HG03571 (cell line): Measurements from ENCODE around the gene LPCAT2.
"Not testable (repeated sequence)": the region's sequence is repeated elsewhere in the genome, so short reads cannot be mapped to it uniquely, and the experiment has no call there.

ENCODE experiments used
- ATAC-seq: cut with Tn5 transposase; IDR thresholded peaks from one replicate; pipeline ENCODE4 v1.9.1; 2021; ENCODE audit not compliant: unreplicated experiment

Gene LPCAT2

DNA sequence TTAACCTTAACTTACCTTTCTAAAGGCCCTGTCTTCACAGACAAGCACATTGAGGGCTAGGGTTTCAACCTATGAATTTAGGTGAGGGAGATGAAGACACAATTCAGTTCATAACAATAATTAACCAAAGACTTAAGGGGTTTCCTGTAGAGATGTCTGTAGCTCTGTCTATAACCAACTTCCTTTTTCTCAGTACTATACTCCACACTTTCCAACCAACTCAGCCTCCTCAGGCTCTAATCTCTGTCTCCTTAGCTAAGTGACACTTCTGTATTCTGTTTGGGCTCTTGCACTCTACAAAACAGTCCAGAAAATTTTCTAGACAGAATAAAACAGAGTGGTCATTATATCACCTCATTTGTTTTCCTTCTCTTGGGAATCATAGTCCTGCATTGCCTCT lies 83.4 kb downstream of the LPCAT2 start:
- ATAC-seq = no peak

DNA sequence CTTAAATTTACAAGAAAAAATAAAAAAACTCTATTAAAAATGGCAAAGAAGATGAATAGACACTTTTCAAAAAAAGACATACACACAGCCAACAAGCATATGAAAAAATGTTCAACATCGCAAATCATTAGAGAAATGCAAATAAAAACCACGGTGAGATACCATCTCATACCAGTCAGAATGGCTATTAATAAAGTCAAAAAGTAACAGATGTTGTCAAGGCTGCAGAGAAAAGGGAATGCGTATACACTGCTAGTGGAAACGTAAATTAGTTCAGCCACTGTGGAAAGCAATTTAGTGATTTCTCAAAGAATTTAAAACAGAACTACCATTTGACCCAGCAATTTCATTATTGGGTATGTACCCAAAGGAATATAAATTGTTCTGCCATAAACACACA lies 89.1 kb downstream of the LPCAT2 start:
- ATAC-seq = no peak

DNA sequence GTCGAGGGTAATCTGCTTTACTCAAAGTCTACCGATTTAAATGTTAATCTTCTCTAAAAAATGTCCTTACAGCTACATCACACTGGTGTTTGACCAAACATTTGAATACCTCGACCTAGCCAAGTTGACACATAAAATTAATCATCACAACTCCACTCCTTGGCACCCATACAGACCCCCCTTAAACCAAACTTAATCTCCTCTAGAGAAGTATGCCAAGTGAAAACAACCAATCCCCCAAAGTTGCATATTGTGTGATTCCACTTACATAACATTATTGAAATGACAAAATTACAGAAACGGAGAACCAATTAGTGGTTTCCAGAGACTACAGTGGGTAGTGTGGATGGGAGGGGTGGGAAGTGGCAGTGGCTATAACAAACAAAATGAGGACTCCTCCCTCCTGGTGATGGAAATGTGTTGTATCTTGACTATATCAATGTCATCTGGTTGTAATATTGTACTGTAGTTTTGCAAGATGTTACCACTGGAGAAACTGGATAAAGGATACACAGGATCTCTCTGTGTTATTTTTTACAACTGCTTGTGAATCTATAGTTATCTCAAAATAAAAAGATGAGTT lies 97.0 kb downstream of the LPCAT2 start:
- no peak for ATAC-seq

DNA sequence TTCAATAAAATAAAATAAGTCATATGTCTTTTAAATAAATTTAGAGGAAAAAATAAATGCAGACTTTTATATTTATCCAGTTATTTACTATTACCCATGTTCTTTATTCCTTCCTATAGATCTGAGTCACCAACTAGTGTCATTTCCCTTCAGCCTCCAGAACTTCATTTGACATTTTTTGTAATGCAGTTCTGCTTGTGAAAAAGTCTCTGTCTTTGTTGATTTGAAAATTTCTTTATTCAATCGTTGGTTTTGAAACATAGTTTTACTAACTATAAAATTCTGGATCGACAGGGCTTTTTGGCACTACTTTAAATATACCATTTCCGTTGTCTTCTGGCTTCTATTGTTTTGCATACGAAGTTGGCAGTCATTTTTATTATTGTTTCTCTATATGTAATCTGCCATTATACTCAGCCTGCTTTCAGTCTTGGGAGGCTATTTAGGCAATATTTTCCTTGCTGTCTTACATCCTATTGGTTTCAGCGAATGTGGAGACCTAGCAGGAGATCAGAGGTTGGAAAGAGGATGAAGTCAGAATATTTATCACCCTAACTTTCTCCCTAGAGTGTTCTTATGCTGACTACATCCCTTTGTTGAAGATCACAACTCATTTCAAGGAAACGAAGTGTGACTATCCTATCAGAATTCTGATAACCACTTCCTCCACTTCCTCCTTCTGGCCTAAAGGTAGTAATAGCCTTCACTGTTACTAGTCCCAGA lies 104.9 kb downstream of the LPCAT2 start:
- ATAC-seq = no peak

DNA sequence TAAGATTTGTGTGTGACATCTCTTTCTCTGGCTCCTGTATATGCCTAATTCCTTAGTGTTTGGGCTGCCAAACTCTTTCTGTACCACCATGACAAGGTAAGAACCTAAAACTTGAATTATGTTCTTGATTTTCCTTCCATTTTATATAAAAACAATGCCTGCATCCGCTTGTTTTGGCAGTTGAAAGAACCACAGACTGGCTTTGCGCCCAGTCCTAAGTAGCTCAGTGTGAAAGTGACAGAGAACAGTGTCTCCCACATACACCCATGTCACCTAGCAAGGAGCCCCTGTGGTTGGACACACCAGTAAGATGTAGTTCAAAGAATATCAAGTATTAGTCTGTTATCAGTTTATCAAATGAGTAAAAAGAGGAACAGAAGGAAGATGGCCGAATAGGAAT lies 106.2 kb downstream of the LPCAT2 start:
- no peak for ATAC-seq

DNA sequence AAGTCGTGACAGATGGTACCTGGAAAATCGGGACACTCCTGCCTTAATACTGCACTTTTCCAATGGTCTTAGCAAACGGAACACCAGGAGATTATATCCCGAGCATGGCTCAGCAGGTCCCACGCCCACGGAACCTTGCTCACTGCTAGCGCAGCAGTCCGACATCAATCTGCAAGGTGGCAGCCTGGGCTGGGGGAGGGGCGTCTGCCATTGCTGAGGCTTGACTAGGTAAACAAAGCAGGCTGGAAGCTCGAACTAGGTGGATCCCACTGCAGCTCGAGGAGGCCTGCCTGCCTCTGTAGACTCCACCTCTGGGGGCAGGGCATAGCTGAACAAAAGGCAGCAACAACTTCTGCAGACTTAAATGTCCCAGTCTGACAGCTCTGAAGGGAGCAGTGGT lies 106.8 kb downstream of the LPCAT2 start:
- ATAC-seq = not testable (repeated sequence)

DNA sequence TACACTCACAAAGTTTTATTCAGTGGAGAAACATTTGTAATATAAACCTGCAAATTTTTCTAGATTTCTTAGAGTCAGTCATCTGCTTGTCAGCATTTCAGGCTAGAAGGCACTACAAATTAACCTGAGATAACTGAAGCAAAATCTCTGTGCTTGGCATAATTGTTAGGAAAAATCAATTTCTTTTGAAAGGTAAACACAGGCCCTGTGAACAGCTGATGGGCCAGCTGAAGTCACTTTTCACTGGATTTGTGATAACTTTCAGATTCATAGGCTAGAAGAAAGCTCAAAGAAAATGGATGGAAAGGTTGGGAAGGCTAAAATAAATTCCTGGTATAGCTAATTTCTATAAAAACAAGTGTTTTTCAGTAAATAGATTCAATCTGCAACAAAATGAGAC lies 112.9 kb downstream of the LPCAT2 start:
- ATAC-seq = no peak

DNA sequence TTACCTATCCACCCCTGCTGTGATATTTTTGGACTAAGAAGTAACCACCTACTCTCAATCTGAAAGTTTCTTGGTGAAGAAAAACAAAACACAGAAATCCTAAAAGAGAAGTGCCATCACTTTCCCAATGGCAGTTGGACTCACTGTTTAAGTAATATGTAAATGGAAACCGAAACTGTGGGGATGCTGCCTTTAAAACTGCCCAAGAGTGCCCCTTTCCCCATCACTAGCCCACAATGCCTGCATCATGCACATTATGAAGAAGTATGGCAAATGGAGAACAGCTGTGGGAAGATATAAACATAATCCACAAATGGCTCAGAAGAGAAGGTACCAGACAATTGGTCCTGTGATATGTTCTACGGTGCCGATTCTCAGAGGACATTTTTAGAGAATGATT lies 113.4 kb downstream of the LPCAT2 start:
- ATAC-seq = no peak

DNA sequence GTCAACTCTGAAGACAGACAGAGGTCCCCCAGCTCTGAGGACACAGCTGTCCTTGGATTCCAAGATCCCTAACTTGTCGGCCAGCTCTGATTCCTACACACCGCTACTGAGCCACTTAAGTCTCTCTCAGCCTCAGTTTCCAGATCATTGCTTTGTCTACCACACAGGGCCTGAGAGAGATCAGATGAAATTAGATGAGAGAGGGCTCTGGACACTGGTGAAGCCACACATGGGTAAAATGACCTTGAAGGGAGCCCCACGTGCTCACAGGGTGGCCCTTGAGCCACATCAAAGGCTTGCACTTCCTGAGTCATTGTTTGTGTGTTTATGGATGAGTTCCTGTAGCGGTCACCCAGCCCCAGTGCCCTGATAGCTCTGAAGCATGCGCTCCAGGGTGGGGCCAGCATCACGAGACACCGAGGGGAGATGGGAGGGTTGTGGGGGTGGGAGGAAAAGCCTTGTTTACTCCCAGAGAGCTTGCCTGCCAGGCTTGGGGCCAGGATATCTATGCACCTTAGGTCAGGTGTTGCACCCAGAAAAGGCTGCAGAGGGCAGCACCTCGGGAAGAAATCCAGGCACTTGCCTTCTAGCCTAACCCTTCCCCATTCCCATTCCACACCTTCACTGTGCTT lies 114.2 kb downstream of the LPCAT2 start:
- no peak for ATAC-seq

DNA sequence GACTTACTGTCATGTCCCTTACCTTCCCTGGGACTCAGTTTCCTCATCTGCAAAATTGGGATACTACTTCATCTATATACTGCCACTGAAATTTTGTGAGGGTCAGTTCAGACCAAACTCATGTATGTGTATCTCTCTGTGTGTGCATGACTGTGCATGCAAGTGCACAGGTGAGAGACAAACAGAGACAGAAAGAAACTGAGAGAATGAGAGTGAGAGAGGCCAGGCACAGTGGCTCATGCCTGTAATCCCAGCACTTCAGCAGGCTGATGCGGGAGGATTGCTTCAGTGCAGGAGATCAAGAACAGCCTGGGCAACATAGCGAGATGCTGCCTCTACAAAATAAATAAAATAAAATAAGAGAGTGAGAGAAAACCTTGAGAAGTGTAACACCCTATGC lies 114.8 kb downstream of the LPCAT2 start:
- ATAC-seq = no peak

DNA sequence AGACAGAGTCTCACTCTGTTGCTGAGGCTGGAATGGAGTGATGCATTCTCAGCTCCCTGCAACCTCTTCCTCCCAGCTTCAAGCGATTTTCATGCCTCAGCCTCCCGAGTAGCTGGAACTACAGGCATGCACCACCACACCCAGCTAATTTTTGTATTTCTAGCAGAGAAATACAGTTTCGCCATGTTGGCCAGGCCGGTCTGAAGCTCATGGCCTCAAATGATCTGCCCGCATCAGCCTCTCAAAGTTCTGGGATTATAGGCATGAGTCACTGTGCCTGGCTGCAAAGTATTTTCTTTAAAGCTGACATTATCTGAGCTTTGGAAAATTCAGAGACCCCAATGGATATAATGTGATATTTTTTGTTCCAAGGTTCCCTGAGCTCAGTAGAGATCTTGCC lies 115.8 kb downstream of the LPCAT2 start:
- ATAC-seq = no peak

DNA sequence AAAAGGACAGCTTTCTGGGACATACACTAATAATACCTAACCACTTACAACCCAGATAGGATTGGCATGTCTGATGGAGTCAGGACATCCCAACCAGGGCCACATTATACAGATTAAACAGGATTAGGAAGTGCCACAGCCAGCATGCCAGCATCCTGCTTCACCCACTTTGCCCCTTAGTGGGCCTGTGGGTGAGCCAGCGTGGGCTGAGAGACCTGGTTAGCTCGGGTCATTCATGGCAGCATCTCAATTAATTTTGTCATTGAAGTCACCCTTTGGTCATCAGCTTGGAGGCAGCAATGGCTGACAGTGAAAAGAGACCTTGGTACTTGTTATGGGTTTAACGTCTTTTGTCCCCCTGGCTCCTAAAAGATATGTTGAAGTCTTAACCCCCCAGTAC lies 117.0 kb downstream of the LPCAT2 start:
- no peak for ATAC-seq

DNA sequence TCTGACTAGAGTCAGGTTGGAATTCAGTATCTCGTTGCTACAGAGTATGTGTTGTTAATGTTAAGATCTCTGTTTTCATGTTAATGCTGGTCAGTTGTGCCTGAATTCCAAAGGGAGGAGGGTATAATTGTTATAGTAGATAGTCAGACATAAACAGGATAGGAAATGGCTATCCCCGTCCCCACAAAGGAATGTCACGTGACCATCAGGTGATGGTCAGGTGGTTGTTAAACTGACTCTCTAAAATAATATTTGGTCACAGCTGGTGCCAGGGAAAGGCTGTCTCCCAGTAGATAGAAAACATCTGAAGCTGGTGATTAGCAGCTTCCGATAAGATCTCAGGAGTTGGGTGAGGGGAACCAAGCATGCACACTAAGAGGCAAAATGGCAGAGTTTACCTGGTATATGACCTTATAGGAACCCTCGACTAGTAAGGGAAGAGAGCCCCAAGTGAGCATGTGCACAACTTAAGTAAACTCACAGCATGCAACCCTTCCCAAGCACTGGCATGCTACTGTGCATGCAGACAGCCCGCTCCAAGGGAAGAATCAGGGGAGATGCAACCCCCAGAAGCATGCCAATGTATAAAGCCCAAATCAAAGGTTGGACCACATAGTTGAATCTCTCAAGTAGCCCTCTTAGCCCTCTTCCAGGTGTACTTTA lies 119.6 kb downstream of the LPCAT2 start:
- ATAC-seq = no peak

DNA sequence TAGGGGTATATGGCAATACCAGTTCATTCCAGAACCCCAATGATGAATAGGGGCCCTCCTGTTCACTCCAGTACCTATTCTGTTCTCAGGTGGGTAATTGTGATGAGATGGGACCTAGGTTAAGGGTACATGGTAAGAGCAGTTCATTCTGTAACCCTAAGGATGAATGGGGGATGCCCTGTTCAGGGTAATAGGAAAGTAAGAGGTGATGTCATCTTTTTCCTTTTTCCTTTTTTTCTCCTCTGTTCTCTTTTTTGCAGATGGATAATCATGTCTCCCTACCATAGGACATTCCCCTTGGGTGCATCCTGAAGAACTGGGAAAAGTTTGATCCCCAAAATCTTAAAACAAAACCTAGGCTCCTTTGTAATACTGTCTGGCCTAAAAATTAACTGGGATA lies 121.9 kb downstream of the LPCAT2 start:
- no peak for ATAC-seq

DNA sequence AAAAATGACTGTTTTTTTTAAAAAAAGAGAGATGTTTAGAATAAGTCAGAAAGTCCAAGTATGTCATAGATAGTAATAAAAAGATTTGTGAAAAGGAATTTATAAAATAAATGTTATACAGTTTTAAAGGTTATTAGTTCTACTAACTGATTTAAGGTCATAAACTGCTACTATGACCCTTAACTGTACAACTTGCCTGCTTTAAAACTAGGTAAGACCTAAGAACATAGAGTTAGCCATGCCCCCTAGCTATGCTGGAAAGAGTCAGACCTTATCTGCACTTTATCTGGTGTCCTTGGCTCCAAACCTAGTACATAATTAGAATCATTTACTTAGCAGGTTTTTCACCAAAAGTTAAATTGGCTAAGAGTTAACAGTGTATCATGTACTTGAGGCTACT lies 123.4 kb downstream of the LPCAT2 start:
- no peak for ATAC-seq

DNA sequence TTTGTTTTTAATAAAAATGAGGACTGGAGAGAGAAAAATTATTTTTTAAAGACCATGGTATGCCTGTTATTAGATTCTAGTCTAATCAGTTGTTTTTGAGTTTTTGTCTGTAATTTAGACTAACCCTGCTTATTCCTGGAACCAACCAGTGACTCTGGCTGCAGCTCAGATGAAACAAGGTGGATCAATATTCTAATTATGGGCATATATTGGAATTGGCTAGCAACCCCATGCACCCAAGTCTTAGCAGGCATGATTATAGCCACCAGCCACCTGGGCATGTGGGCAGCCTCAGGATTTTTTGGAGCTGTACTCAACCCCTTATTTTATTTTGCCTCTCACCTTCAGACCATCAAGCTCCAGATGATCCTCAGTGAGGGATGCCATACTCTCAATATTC lies 125.3 kb downstream of the LPCAT2 start:
- ATAC-seq = no peak
